Right lung (tissue), 5 donors: ENCODE data around the gene NDUFS6. TPM values are rescaled to one million over a fixed set of nuclear protein-coding genes. Genes with fewer than 3 reads are reported as not detected.
"Not testable (repeated sequence)": the region's sequence is repeated elsewhere in the genome, so short reads cannot be mapped to it uniquely, and the experiment has no call there.

Source experiments
- DNase-seq, 2 donors: peaks; one replicate each; pipeline ENCODE4 v3.0.0-alpha.2; 2013
- polyA plus RNA-seq, 5 donors: library from polyadenylated mRNA; unstranded; fragments of 120-200 nt; gene quantifications; one replicate each; pipeline versions ENCODE4 v1.2.1 to v1.2.3, GENCODE V29; 2013; ENCODE audit warnings: inconsistent platforms in 1 of 5, low replicate concordance in 1 of 5; ENCODE audit not compliant: insufficient read length in 5 of 5, insufficient read depth in 1 of 5

NDUFS6 gene
- polyA plus RNA-seq, 5 donors: 29.9 to 67.8 (median 38.1) TPM

- DNase-seq: no peak
These were observed 13.2 kb downstream of the NDUFS6 start for GRCh38 chr5:1814183-1815020.

- DNase-seq: no peak
These were observed 14.0 kb downstream of the NDUFS6 start for GRCh38 chr5:1815071-1815786.

- DNase-seq: no peak
These were observed 14.7 kb downstream of the NDUFS6 start for GRCh38 chr5:1815881-1816292.

GRCh38 chr5:1816495-1817089, 15.4 kb downstream of the NDUFS6 start:
- DNase-seq: not testable (repeated sequence)

- no peak for DNase-seq
These were observed 16.2 kb downstream of the NDUFS6 start for GRCh38 chr5:1817261-1818043.

- DNase-seq: no peak
These were observed 17.6 kb downstream of the NDUFS6 start for GRCh38 chr5:1818784-1819183.

- DNase-seq: no peak
These were observed 18.3 kb downstream of the NDUFS6 start for GRCh38 chr5:1819458-1819857.

- DNase-seq: no peak
These were observed 19.2 kb downstream of the NDUFS6 start for GRCh38 chr5:1820381-1820780.

- DNase-seq: no peak
These were observed 19.7 kb downstream of the NDUFS6 start for GRCh38 chr5:1820926-1821325.

- DNase-seq: no peak
These were observed 20.7 kb downstream of the NDUFS6 start for GRCh38 chr5:1821862-1822261.

- no peak for DNase-seq
These were observed 22.3 kb downstream of the NDUFS6 start for GRCh38 chr5:1823381-1824034.

GRCh38 chr5:1824109-1824821, 23.1 kb downstream of the NDUFS6 start:
- DNase-seq: no peak

- no peak for DNase-seq
These were observed 24.0 kb downstream of the NDUFS6 start for GRCh38 chr5:1824903-1825841.

- DNase-seq: no peak
These were observed 25.2 kb downstream of the NDUFS6 start for GRCh38 chr5:1826235-1826980.

- DNase-seq: no peak
These were observed 26.0 kb downstream of the NDUFS6 start for GRCh38 chr5:1827025-1827885.

- DNase-seq: no peak
These were observed 26.7 kb downstream of the NDUFS6 start for GRCh38 chr5:1827886-1828397.

- no peak for DNase-seq
These were observed 29.5 kb downstream of the NDUFS6 start for GRCh38 chr5:1830571-1831228.
